Stromal cell of bone marrow (primary cell): ENCODE results near the gene PKD2L2.
"Not testable (repeated sequence)": the region's sequence is repeated elsewhere in the genome, so short reads cannot be mapped to it uniquely, and the experiment has no call there.

Source experiments
- DNase-seq: peaks from one replicate; pipeline ENCODE4 v3.0.0-alpha.2; 2012; ENCODE audit warnings: low read depth

PKD2L2 gene

GRCh38 chr5:137957948-137958347 is 68.7 kb downstream of the PKD2L2 start:
- DNase-seq = no peak

DNA sequence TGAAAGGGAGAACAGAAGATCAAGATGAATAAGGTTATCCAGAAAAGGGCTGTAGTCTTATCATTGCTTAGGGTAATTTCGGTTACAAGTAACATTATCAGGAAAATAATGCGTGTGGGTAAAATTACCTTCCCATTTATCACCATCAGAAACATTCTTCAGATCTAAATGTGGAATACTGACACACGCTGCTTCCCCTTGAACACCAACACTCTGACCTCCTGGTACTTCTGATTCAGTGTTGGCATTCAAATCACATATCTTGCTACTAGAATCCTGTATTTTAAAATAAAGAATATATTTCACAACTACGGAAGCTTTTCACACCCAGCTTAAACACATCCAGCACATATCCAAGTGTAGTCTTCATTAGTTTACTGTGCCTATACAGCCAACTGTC is 70.2 kb downstream of the PKD2L2 start:
- no peak for DNase-seq

- DNase-seq = no peak
These were observed 70.9 kb downstream of the PKD2L2 start for GRCh38 chr5:137960141-137960540.

GRCh38 chr5:137960819-137961218 is 71.6 kb downstream of the PKD2L2 start:
- DNase-seq = no peak

DNA sequence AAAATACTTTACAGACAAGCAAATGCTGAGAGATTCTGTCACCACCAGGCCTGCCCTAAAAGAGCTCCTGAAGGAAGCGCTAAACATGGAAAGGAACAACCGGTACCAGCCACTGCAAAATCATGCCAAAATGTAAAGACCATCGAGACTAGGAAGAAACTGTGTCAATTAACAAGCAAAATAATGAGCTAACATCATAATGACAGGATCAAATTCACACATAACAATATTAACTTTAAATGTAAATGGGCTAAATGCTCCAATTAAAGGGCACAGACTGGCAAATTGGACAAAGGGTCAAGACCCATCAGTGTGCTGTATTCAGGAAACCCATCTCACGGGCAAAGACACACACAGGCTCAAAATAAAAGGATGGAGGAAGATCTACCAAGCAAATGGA is 81.1 kb downstream of the PKD2L2 start:
- DNase-seq = not testable (repeated sequence)

GRCh38 chr5:137975208-137975607 is 86.0 kb downstream of the PKD2L2 start:
- DNase-seq = no peak

- DNase-seq = no peak
These were observed 100.2 kb downstream of the PKD2L2 start for GRCh38 chr5:137989419-137989818.
